Activated T-cell treated with anti-CD3 and anti-CD28 coated beads, Interleukin-2, amount 50 U/mL, for 4 hours (primary cell): ENCODE results near the gene LY6G6C. TPM values are rescaled to one million over a fixed set of nuclear protein-coding genes. Genes with fewer than 3 reads are reported as not detected.
A peak's percentile ranks its signal among the peaks of the same experiment; 100 is the strongest.

Source experiments
- ATAC-seq, 2 donors: fragments of 200-7000 bp; cut with Tn5 transposase; one replicate each; pipeline ENCODE4 v1.10.0; 2021
- DNase-seq: peaks from one replicate; pipeline ENCODE4 v3.0.0-alpha.2; 2020
- H3K27me3 Mint-ChIP-seq: one replicate; pipeline ENCODE4 v1.8.0; 2021; ENCODE audit warnings: low read depth, mixed read lengths
- H3K36me3 Mint-ChIP-seq: one replicate; pipeline ENCODE4 v1.8.0; 2022; ENCODE audit warnings: mixed read lengths; ENCODE audit not compliant: insufficient read depth
- H3K4me1 Mint-ChIP-seq: one replicate; pipeline ENCODE4 v1.8.0; 2021; ENCODE audit warnings: low read depth, mixed read lengths
- H3K4me3 Mint-ChIP-seq: one replicate; pipeline ENCODE4 v1.8.0; 2021; ENCODE audit warnings: mild to moderate bottlenecking, moderate library complexity, mixed read lengths
- H3K9me3 Mint-ChIP-seq: one replicate; pipeline ENCODE4 v1.8.0; 2021; ENCODE audit warnings: mixed read lengths
- total RNA-seq, 3 donors: library from RNA; stranded (reverse); gene quantifications; one replicate each; pipeline ENCODE4 v1.2.1, GENCODE V29; 2021

The LY6G6C gene
- total RNA-seq, result not detected

DNA sequence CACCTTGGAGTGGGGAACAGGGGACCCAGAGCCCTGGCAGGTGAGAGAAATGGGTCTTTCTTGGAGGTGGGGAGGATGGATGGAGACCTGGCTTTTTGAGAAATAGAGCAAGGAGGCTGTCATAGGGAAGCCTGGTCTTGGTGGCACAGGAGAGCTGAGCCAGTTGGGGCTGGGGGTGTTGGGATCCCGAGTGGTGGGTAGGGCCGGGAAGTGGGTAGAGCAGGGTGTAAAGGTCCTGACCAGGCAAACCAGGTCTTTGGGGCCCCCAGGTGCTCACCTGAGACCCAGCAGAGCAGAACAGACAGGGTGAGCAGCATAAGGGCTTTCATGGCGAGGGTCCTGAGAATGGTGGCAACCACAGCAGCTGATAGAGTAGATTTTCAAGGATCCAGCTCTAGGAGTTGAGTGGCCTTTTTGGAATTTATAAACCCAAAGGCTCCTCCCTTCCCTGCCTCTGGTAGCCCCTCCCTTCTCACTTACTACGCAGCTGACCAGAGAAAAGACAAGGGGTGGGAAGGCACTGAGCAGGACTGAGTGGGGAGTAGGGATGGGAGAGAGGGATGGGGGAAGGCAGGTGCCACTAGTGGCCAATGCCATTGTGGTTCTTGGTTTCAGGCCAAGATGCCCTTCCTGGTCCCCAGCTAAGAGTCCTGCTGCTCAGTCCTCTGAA lies at the start of gene LY6G6C:
Gene LY6G6C, minus strand, starts transcription at position 396 of the 670 bp plus-strand sequence. Its CDS starts 67 bp downstream, at position 329.
- DNase-seq (no peak), ATAC-seq (no peak)
- Mint-ChIP-seq H3K9me3 (no peaks in the 10 kb centered on the region), H3K36me3 (peaks cover 4% of the 10 kb centered on the region), H3K27me3 (no peaks in the 10 kb centered on the region), H3K4me1 (peaks cover 12% of the 10 kb centered on the region), H3K4me3 (no peak within 1 kb of the TSS)

DNA sequence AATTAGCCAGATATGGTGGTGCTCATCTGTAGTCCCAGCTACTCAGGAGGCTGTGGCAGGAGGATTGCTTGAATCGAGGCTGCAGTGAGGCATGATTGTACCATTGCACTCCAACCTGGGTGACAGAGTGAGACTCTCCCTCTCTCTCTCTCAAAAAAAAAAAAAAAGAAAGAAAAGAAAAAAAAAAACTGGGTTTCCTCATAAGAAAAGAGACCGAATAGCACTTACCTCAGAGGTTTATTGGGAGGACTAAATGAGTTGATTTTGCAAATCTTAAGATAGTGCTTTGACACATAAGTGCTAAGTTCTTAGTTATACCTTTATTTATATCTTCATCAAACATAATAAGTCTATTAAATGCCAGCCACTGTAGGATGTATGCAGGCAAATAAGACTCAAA lies 49.3 kb upstream of the LY6G6C start:
- peaks cover 27% of the 10 kb centered on the region for H3K4me1 Mint-ChIP-seq
- H3K9me3 Mint-ChIP-seq, result no peaks in the 10 kb centered on the region
- no peak for ATAC-seq
- no peaks in the 10 kb centered on the region for H3K27me3 Mint-ChIP-seq
- H3K36me3 Mint-ChIP-seq, result no peaks in the 10 kb centered on the region
- no peak for DNase-seq
- no peak overlapping the region for H3K4me3 Mint-ChIP-seq

DNA sequence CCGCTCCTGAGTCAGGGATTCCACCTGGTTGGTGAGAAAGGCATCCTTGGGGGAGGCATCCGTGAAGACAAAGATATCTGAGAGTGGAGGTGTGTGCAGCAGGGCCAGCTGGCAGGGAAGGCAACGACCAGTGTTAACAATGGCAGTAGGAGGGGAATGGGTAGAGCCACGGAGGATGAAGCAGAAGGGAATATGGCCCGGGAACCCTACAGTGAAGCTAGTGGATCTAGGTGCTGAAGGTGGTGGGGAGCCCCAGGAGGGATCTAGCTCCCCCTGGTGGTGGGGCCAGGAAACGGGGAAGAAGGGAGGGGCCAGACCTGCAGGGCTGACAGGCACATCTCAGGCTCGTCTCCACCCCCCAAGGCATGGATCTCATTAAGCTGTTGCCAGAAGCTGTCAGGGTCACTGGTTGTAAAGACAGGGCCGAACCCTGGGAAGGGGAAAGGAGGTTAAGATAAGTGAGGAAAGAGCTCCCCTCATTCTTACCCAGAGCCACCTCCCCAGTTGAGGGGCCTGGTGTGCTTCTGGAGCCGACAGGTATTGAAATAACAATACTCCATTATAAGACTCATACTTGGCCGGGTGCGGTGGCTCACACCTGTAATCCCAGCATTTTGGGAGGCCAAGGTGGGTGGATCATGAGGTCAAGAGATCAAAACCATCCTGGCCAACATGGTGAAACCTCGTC lies 48.3 kb upstream of the LY6G6C start:
- ATAC-seq, result peak; percentile 78 to 81

DNA sequence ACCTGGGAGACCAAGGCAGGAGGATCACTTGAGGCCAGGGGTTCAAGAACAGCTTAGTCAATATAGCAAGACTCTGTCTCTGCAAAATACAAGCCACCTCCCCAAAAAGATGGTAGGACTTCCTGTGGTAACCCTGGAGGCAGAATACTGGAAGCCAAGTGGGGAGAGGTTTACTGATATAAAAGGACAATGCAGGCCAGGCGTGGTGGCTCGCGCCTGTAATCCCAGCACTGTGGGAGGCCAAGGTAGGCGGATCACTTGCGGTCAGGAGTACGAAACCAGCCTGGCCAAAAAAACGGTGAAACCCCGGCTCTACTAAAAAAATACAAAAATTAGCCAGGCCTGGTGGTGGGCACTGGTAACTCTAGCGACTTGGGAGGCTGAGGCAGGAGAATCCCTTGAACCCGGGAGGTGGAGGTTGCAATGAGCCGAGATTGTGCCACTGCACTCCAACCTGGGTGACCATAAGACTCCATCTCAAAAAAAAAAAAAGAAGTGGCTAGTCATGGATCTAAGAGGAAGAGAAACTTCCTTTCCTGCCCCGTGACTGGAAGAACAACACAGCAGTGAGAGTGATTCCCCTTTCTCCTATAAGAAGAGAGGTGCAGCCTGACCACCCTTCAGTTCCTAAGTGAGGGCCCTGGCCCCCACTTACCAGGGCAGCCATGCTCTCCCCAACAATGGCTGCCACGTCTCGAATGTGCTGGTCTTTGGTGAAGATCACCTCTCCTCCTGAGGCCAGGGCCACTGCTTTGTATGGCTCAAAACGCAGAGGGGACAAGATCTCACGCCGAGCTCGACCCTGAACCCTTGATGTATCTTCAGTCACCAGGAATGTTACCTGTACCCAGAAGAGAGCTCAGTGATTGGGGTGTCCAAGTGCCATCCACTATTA lies 47.1 kb upstream of the LY6G6C start:
- H3K4me1 Mint-ChIP-seq, result peaks cover 23% of the 10 kb centered on the region
- H3K36me3 Mint-ChIP-seq, result peaks cover 1% of the 10 kb centered on the region
- no peak for DNase-seq
- no peak overlapping the region for H3K4me3 Mint-ChIP-seq
- H3K9me3 Mint-ChIP-seq, result no peaks in the 10 kb centered on the region
- no peak for ATAC-seq
- no peaks in the 10 kb centered on the region for H3K27me3 Mint-ChIP-seq

More for the DNA sequence above, 48.3 kb upstream of the LY6G6C start:
- DNase-seq, result peak; percentile 77
- H3K27me3 Mint-ChIP-seq, result no peaks in the 10 kb centered on the region
- peaks cover 22% of the 10 kb centered on the region for H3K4me1 Mint-ChIP-seq
- H3K4me3 Mint-ChIP-seq, result no peak overlapping the region
- no peaks in the 10 kb centered on the region for H3K36me3 Mint-ChIP-seq
- H3K9me3 Mint-ChIP-seq, result no peaks in the 10 kb centered on the region

GRCh38 chr6:31767096-31767645 lies 45.6 kb upstream of the LY6G6C start:
- DNase-seq, result no peak
- peaks cover 17% of the 10 kb centered on the region for H3K4me1 Mint-ChIP-seq
- no peak for ATAC-seq
- H3K4me3 Mint-ChIP-seq, result no peak overlapping the region
- peaks cover 8% of the 10 kb centered on the region for H3K36me3 Mint-ChIP-seq
- H3K27me3 Mint-ChIP-seq, result no peaks in the 10 kb centered on the region
- H3K9me3 Mint-ChIP-seq, result no peaks in the 10 kb centered on the region

DNA sequence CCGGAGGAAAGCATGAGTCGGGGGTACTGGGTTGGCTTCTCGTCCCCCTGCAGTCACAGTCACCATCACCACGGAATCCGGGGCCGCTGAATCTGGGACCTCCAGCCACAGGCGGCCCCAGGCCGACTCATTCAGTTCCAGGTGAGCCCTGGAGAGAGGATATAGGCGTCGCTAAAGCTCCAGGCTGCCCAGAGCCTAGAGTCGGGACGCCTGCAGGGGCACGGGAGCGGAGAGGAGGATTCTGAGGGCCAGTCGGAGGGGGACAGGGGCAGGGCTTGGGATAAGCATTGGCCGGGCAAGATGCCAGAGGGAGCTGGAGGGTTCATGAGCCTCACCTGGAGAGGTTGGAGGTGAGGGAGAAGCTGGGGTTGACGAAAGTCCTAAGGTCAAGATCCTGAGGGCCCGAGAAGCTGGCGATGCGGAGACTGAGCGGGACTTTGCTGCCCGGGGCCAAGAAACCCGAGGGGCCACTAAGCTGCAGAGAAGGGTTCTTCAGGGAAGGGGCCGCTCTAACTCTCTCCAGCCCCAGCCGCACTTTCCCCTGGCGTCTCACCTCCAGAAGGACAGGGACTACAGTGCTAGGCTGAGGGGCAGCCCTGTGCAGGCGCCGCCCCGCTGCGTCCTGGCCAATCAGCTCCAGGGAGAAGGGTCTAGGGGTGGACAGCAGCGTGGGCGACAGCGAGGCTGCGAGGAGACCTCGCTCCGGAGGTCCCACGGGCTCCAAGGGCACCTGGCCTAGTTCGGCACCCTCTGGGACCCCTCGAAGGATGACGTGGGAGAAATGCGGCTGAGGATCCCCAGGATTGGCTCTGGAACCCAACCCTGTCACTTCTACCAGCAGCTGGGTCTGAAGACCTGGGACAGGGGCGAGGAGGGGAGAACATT lies 44.6 kb upstream of the LY6G6C start:
- ATAC-seq (no peak), DNase-seq (no peak)
- H3K4me3 Mint-ChIP-seq, result no peak overlapping the region
- no peaks in the 10 kb centered on the region for H3K27me3 Mint-ChIP-seq
- H3K4me1 Mint-ChIP-seq, result peaks cover 12% of the 10 kb centered on the region
- H3K36me3 Mint-ChIP-seq, result peaks cover 13% of the 10 kb centered on the region
- no peaks in the 10 kb centered on the region for H3K9me3 Mint-ChIP-seq

DNA sequence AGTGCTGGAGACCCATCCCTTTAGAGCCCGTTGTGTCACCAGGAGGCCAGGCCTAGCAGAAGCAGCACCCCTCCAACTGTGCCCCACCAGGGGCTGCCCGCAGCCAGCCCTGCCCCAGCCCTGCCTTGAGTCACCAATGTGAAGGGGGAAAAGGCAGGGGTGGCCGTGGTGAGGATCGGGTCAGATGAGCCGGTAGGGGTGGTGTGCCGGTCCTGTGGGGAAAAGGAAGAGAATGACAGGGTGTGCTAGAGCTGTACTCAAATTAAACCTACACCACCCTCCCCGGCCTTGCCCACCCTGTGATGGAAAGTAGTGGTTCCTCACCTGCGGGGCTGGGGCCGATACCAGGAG lies 44.0 kb upstream of the LY6G6C start:
- ATAC-seq (no peak), DNase-seq (no peak)
- H3K36me3 Mint-ChIP-seq, result peaks cover 15% of the 10 kb centered on the region
- H3K4me1 Mint-ChIP-seq, result peaks cover 9% of the 10 kb centered on the region
- no peaks in the 10 kb centered on the region for H3K27me3 Mint-ChIP-seq
- H3K9me3 Mint-ChIP-seq, result no peaks in the 10 kb centered on the region
- no peak overlapping the region for H3K4me3 Mint-ChIP-seq

GRCh38 chr6:31764198-31764597 lies 42.7 kb upstream of the LY6G6C start:
- DNase-seq, result no peak
- H3K4me3 Mint-ChIP-seq, result no peak overlapping the region
- H3K4me1 Mint-ChIP-seq, result peaks cover 2% of the 10 kb centered on the region

DNA sequence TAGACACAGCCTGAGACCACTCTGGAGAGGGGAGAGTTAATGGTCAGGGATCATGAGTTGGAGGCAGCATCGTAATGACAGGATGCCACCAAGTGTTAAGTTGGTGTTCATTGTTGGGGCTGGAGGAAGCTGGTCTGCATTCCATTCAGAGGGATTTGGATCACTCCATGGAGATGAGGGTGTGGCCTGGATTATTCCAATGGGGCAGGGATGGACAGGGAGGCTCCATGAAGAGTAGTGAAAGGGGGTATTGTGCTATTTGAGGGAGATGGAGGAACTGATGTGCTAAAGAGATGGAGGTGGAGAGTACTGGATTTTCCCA lies 42.0 kb upstream of the LY6G6C start:
- DNase-seq (no peak), ATAC-seq (no peak)
- Mint-ChIP-seq H3K27me3 (no peaks in the 10 kb centered on the region), H3K9me3 (no peaks in the 10 kb centered on the region), H3K36me3 (peaks cover 22% of the 10 kb centered on the region), H3K4me3 (no peak overlapping the region), H3K4me1 (peaks cover 2% of the 10 kb centered on the region)

More at GRCh38 chr6:31764198-31764597, 42.7 kb upstream of the LY6G6C start:
- no peaks in the 10 kb centered on the region for H3K27me3 Mint-ChIP-seq
- H3K9me3 Mint-ChIP-seq, result no peaks in the 10 kb centered on the region
- H3K36me3 Mint-ChIP-seq, result peaks cover 20% of the 10 kb centered on the region
- no peak for ATAC-seq

DNA sequence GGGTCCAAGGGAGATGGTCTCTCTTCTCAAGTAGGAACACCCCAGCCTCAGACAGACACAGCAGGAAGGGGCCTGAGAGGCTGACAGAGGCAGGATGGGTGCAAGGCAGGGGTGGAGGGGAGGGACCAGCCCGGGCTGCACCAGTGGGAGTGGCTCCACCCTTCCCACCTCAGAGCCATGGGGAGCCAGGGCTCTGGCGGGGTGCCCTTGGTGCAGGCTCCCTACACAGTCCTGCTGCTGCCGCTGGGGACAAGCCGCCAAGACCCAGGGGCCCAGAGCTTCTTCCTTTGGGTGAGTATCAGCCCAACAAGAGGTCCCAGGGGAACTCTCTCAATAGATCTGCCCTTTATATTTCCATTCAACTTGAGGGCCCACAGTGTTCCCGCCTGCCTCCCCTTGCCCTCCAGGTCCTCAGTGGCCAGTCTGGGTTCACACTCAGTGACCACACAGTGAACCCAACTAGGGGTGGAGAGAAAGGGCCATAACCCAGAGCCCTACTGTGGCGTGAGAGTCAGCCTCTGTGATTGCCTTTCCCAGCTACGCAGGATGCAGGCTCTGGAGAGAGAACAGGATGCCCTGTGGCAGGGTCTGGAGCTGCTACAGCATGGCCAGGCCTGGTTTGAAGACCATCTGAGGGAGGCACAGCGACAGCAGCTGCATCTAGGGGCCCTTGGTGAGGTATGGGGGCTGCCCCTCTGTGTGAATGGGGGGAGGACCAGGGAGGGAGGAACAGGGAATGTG lies 41.5 kb upstream of the LY6G6C start:
- DNase-seq (no peak), ATAC-seq (no peak)
- Mint-ChIP-seq H3K36me3 (peaks cover 22% of the 10 kb centered on the region), H3K9me3 (no peaks in the 10 kb centered on the region), H3K27me3 (no peaks in the 10 kb centered on the region), H3K4me3 (no peak overlapping the region), H3K4me1 (peaks cover 2% of the 10 kb centered on the region)

DNA sequence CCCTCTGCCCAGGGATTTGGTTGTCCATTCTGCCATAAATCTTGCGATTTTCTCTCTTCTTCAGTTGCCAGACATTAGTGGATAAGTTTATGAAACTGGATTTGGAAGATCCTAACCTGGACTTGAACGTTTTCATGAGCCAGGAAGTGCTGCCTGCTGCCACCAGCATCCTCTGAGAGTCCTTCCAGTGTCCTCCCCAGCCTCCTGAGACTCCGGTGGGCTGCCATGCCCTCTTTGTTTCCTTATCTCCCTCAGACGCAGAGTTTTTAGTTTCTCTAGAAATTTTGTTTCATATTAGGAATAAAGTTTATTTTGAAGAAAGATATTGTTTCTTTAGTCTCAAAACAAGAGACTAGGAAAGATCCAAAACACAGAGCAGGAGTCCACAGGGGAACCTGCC lies 40.8 kb upstream of the LY6G6C start, which contains the start of gene SAPCD1:
Gene SAPCD1, plus strand, starts transcription at position 301 of the 400 bp plus-strand sequence. CDS start 399 bp downstream, outside the sequence.
- H3K9me3 Mint-ChIP-seq, result no peaks in the 10 kb centered on the region
- no peak within 1 kb of the TSS for H3K4me3 Mint-ChIP-seq
- ATAC-seq (no peak), DNase-seq (no peak)
- peaks cover 22% of the 10 kb centered on the region for H3K36me3 Mint-ChIP-seq
- no peaks in the 10 kb centered on the region for H3K27me3 Mint-ChIP-seq
- H3K4me1 Mint-ChIP-seq, result peaks cover 2% of the 10 kb centered on the region

DNA sequence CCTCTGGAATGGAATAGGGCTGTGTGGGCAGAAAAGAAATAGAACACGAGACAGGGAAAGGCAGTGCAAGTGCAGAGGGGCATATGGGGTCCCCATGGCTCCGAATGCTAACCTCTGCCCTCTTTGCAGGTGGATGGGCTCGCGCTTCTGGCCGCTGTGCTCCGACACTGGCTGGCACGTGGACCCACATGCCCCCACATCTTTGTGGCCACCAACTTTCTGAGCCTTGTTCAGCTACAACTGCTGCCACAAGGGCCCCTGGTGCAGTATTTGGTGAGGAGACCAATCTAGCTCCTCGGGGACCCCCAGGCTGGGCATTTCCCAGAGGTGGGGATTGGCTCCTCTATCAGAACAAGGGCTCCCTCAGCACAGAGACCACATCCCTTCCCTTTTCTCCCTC lies 39.8 kb upstream of the LY6G6C start:
- Mint-ChIP-seq H3K27me3 (no peaks in the 10 kb centered on the region), H3K36me3 (peaks cover 22% of the 10 kb centered on the region), H3K4me3 (no peak overlapping the region), H3K9me3 (no peaks in the 10 kb centered on the region), H3K4me1 (peaks cover 2% of the 10 kb centered on the region)
- ATAC-seq, result no peak
- DNase-seq, result no peak

GRCh38 chr6:31760790-31761189 lies 39.2 kb upstream of the LY6G6C start:
- Mint-ChIP-seq H3K4me3 (no peak overlapping the region), H3K9me3 (no peaks in the 10 kb centered on the region), H3K36me3 (peaks cover 22% of the 10 kb centered on the region), H3K27me3 (no peaks in the 10 kb centered on the region), H3K4me1 (peaks cover 2% of the 10 kb centered on the region)
- no peak for DNase-seq
- no peak for ATAC-seq
